Breast epithelium (tissue), 4 donors: ENCODE data around the gene HMGN1. TPM values are rescaled to one million over a fixed set of nuclear protein-coding genes. Genes with fewer than 3 reads are reported as not detected.

Experiments
- DNase-seq, 2 donors: peaks; one replicate each; pipeline ENCODE4 v3.0.0-alpha.2; 2019; ENCODE audit warnings: low spot score in 2 of 2
- H3K27ac ChIP-seq, 2 donors: fragments of 200-600 bp; sonication (generic) in 1 of 2; one replicate each; pipeline ENCODE4 v1.5.1; 2016 to 2019; ENCODE audit warnings: mild to moderate bottlenecking in 1 of 2
- H3K27me3 ChIP-seq, 2 donors: fragments of 200-600 bp; sonication (generic) in 1 of 2; one replicate each; pipeline versions ENCODE4 v1.5.1 to v1.6.0; 2017 to 2019; ENCODE audit warnings: control low read depth in 1 of 2, mild to moderate bottlenecking in 1 of 2
- H3K36me3 ChIP-seq: fragments of 200-600 bp; one replicate; pipeline ENCODE4 v1.5.1; 2019
- H3K4me1 ChIP-seq, 2 donors: fragments of 200-600 bp; sonication (generic); one replicate each; pipeline ENCODE4 v1.5.1; 2016 to 2019; ENCODE audit warnings: control low read depth in 1 of 2
- H3K4me3 ChIP-seq, 3 donors: fragments of 200-600 bp; sonication (generic); 1 replicate in 2 of 3; 2 replicates in 1 of 3; pipeline ENCODE4 v1.5.1; 2016 to 2019; ENCODE audit warnings: mild to moderate bottlenecking in 3 of 3, moderate library complexity in 2 of 3
- H3K9me3 ChIP-seq, 2 donors: fragments of 200-600 bp; sonication (generic) in 1 of 2; one replicate each; pipeline ENCODE4 v1.5.1; 2016 to 2019; ENCODE audit warnings: control low read depth in 1 of 2
- POLR2A ChIP-seq: fragments of 450-650 bp; IDR thresholded peaks from one replicate; pipeline ENCODE4 v1.6.1; 2016; ENCODE audit warnings: antibody characterized with exemption, mild to moderate bottlenecking, moderate library complexity
- POLR2AphosphoS5 ChIP-seq, 3 donors: sonication (generic); formaldehyde crosslinking; IDR thresholded peaks; one replicate each; pipeline ENCODE4 v1.6.1; 2017; ENCODE audit warnings: antibody characterized with exemption in 3 of 3
- intact Hi-C: fragments of 100-400 bp; cut with DNase I; formaldehyde crosslinking; loops from one replicate; pipeline ENCODE4 v1.15.1; 2023; ENCODE audit warnings: low total_unique reads
- total RNA-seq, 3 donors: library from RNA; depleted of rRNA; stranded (reverse); fragments of >200 nt; gene quantifications; one replicate each; pipeline ENCODE4 v1.1.0, GENCODE V29; 2016
- TF ChIP-seq, protein P1 (sequence below), 3 donors: fragments of 450-650 bp; IDR thresholded peaks; one replicate each; pipeline ENCODE4 v1.5.1; 2016 to 2017; ENCODE audit warnings: antibody characterized with exemption in 3 of 3, mild to moderate bottlenecking in 3 of 3, moderate library complexity in 3 of 3

HMGN1 gene
- total RNA-seq, 3 donors from 2014 or later = 68.5 to 166 (median 127) TPM

DNA sequence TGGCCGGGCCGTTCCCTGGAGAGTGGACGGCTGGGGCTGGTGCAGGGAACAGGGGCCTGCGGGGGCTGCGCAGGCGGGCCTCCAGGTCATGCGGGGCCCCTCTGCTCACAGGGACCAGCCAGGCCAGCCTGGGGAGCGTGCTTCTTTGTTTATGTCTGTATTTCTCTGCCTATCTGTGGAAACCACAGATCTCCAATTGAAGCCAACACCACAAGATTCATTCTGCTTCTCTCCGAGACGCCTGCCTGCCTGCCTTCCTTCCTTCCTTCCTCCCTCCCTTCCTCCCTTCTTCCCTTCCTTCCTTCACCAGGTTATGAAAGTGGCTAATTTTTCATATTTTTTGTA, 39.9 kb upstream of the HMGN1 start:
- Histone ChIP-seq H3K4me1 (no peaks in the 10 kb centered on the region), H3K27ac (peak overlapping the region; percentile 64 to 72), H3K27me3 (no peaks in the 10 kb centered on the region), H3K9me3 (no peaks in the 10 kb centered on the region), H3K36me3 (no peaks in the 10 kb centered on the region), H3K4me3 (peak overlapping the region; percentile 28 to 65 (median 50))
- intact Hi-C loops = no loop called here
- no peak for DNase-seq
- TF ChIP-seq, protein P1, sequence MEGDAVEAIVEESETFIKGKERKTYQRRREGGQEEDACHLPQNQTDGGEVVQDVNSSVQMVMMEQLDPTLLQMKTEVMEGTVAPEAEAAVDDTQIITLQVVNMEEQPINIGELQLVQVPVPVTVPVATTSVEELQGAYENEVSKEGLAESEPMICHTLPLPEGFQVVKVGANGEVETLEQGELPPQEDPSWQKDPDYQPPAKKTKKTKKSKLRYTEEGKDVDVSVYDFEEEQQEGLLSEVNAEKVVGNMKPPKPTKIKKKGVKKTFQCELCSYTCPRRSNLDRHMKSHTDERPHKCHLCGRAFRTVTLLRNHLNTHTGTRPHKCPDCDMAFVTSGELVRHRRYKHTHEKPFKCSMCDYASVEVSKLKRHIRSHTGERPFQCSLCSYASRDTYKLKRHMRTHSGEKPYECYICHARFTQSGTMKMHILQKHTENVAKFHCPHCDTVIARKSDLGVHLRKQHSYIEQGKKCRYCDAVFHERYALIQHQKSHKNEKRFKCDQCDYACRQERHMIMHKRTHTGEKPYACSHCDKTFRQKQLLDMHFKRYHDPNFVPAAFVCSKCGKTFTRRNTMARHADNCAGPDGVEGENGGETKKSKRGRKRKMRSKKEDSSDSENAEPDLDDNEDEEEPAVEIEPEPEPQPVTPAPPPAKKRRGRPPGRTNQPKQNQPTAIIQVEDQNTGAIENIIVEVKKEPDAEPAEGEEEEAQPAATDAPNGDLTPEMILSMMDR (IDR thresholded peaks at IDR 0.05) = no peak

DNA sequence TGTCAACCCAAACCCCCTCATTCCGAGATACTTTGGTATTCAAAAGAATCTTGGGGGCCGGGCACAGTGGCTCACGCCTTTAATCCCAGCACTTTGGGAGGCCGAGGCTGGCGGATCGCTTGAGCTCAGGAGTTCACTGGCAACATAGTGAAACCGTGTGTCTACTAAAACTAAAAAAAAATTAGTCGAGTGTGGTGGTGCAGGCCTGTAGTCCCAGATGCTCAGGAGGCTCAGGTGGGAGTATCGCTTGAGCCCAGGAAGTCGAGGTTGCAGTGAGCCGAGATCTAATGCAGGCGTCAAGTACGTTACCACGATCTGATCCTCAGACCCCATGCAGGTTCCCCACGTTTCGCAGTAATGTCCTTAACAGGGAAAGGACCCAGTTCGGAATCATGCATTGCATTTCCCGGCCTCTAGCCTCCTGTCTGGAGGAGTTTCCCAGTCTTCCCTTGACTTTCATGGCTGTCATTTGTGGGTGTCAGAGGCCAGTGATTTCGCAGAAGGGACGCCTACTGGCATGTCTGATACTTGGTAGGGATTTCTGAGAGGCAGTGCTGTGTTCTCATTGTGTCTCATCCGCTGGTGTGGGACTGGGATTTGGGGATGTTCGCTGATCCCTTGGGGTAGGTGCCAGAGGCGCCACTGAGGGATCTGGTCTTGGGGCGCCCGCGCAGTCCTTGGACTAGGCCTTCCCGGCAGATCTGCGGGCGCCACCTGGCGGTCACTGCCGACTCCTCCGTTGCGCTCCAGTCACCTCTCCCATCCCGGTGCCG, 39.3 kb upstream of the HMGN1 start:
- DNase-seq = peak; percentile 81 to 89
- peak overlapping the region; percentile 64 to 72 for H3K27ac ChIP-seq
- no peaks in the 10 kb centered on the region for H3K36me3 ChIP-seq
- H3K4me1 ChIP-seq = no peaks in the 10 kb centered on the region
- no peaks in the 10 kb centered on the region for H3K27me3 ChIP-seq
- no peaks in the 10 kb centered on the region for H3K9me3 ChIP-seq
- TF ChIP-seq, protein P1 (IDR thresholded peaks at IDR 0.05) = peak; percentile 81 to 85 (median 83)
- TF ChIP-seq POLR2AphosphoS5 (IDR thresholded peaks at IDR 0.05) = peak in 1 of 3 donors; percentile 19
- TF ChIP-seq POLR2A = no peak
- intact Hi-C loops = no loop called here
- H3K4me3 ChIP-seq = peak overlapping the region; percentile 28 to 65 (median 50)

DNA sequence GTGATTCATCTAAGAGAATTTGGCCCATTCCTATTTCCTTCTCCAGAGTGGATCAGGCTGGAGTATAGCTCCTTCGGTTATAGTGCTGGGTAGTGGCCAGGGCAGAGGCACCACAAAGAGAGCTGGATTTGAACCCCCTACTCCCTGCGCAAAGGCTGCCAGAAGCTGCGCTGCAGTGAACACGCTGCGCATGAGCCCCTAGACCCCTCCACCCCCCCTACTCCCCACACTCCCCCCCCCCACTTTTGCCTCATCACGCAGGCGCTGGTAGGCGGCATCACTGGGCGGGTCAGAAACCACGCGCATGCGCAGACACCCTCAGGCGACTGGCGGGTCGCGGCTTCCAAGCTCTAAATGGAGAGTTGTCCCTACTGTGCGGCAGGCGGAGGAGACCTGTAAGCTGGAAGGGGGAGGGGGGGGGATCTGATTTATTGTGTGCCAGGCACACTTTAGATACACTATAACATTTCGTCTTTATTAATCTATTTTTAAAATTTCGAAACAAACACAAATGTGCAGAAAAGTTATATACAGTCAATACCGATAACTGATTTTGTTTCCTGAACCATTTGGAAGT, 38.7 kb upstream of the HMGN1 start:
- intact Hi-C loops = no loop called here
- peak overlapping the region; percentile 28 to 65 (median 50) for H3K4me3 ChIP-seq
- TF ChIP-seq, protein P1 (IDR thresholded peaks at IDR 0.05) = no peak
- peak in 1 of 3 donors; percentile 11 for TF ChIP-seq POLR2AphosphoS5 (IDR thresholded peaks at IDR 0.05)
- no peaks in the 10 kb centered on the region for H3K9me3 ChIP-seq
- H3K4me1 ChIP-seq = no peaks in the 10 kb centered on the region
- H3K27ac ChIP-seq = peak overlapping the region; percentile 64 to 72
- H3K27me3 ChIP-seq = no peaks in the 10 kb centered on the region
- peak; percentile 78 to 83 for DNase-seq
- no peaks in the 10 kb centered on the region for H3K36me3 ChIP-seq

DNA sequence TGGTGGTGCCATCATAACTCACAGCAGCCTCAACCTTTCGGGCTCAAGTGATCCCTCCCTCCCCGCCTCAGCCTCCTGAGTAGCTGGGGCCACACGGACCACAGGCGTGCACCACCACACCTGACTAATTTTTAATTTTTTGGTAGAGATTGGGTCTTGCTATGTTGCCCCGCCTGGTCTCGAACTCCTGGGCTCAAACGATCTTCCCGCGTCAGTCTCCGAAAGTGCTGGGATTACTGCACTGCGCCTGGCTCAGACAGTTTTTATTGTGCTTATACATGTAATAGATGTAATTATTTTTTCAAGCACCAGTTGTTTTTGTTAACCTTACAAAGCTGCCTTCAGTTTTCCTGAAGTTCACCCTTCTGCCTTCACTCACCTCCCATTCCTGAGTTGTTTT, 38.0 kb upstream of the HMGN1 start:
- Histone ChIP-seq H3K9me3 (no peaks in the 10 kb centered on the region), H3K27ac (peak overlapping the region in 1 of 2 donors; percentile 64), H3K27me3 (no peaks in the 10 kb centered on the region), H3K36me3 (no peaks in the 10 kb centered on the region), H3K4me1 (no peaks in the 10 kb centered on the region), H3K4me3 (no peak overlapping the region)
- intact Hi-C loops = no loop called here
- TF ChIP-seq POLR2AphosphoS5 (IDR thresholded peaks at IDR 0.05) (no peak), POLR2A (no peak)
- TF ChIP-seq, protein P1 (IDR thresholded peaks at IDR 0.05) = no peak
- no peak for DNase-seq

DNA sequence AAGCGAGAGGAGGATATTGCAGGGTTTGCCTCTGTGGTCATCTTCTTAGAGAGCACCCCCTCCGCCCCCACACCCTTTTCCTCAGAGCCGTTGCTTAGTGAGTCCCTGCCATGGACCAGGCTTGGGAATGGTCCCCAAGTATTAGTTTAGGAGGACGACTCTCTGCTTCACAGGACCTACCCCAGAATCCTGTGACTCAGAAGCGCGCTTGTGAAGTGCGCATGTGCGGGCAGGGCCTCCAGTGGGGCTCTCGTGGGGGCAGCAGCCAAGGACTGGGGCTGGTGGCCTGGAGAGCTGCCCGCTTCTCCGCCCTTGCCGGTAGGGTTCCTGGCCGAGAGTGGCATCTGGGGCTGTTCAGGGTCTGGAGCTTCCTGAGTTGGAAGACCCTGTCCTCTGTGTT, 37.3 kb upstream of the HMGN1 start:
- no peaks in the 10 kb centered on the region for H3K27me3 ChIP-seq
- TF ChIP-seq, protein P1 (IDR thresholded peaks at IDR 0.05) = no peak
- TF ChIP-seq POLR2A = no peak
- TF ChIP-seq POLR2AphosphoS5 (IDR thresholded peaks at IDR 0.05) = no peak
- no peak for DNase-seq
- peak overlapping the region; percentile 72 to 80 for H3K27ac ChIP-seq
- H3K36me3 ChIP-seq = no peaks in the 10 kb centered on the region
- intact Hi-C loops = no loop called here
- H3K9me3 ChIP-seq = no peaks in the 10 kb centered on the region
- peak overlapping the region; percentile 24 to 59 (median 47) for H3K4me3 ChIP-seq
- no peaks in the 10 kb centered on the region for H3K4me1 ChIP-seq
